ENCODE measurements around the gene ZNF695.

- no peak for TF ChIP-seq POLR2A (IDR thresholded peaks at IDR 0.05)
- no peak for TF ChIP-seq CTCF (IDR thresholded peaks at IDR 0.05 in 4 of 5, conservative IDR thresholded peaks at IDR 0.05 in 1 of 5)
These were observed 61.5 kb downstream of the ZNF695 start for GRCh38 chr1:246946366-246946765.
